ENCODE measurements around the gene AQR. TPM values are rescaled to one million over a fixed set of nuclear protein-coding genes. Genes with fewer than 3 reads are reported as not detected.
A peak's percentile ranks its signal among the peaks of the same experiment; 100 is the strongest.

Gene AQR
- total and polyA plus RNA-seq, 2 of the 4 experiments (the other 2 are of a cell fraction), result 17.9 to 29.6 TPM

DNA sequence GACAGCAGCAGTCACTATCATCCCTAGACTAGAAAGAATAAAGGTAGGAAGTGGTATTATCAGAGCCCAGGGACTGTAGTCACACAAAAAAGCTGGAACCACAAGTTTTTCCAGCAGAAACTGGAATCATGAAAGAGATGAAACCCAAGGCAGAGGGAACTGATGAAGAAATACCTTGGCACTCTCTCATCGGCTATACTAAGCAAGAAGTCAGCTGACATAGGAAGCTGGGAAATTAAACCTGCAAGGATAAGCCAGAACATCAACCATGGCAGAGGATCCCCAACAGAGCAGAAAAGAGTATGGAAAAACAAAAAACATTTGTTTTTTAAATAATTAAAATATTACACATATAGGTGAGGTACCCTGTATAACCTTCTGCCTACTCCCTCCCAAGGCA lies 86.5 kb downstream of the AQR start:
- H2BK120ac ChIP-seq (ENCODE audit: low read depth, low read length), result no peak overlapping the region
- H3K27ac ChIP-seq (ENCODE audit: insufficient read depth, low read length), result no peak overlapping the region
- TF ChIP-seq, protein P1, sequence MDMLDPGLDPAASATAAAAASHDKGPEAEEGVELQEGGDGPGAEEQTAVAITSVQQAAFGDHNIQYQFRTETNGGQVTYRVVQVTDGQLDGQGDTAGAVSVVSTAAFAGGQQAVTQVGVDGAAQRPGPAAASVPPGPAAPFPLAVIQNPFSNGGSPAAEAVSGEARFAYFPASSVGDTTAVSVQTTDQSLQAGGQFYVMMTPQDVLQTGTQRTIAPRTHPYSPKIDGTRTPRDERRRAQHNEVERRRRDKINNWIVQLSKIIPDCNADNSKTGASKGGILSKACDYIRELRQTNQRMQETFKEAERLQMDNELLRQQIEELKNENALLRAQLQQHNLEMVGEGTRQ (IDR thresholded peaks at IDR 0.05; ENCODE audit: low read depth, low read length), result no peak
- TF ChIP-seq SMC3 (IDR thresholded peaks at IDR 0.05; ENCODE audit: low read depth, low read length) (no peak), NFE2L2 (IDR thresholded peaks at IDR 0.05; ENCODE audit: low read depth, low read length) (no peak), BHLHE40 (IDR thresholded peaks at IDR 0.05; ENCODE audit: low read depth, low read length) (no peak), RAD21 (IDR thresholded peaks at IDR 0.05; ENCODE audit: low read length) (no peak), RCOR1 (IDR thresholded peaks at IDR 0.05; ENCODE audit: insufficient replicate concordance, low read length) (no peak), MAFK (IDR thresholded peaks at IDR 0.05; ENCODE audit: low read depth, low read length) (no peak), CHD1 (IDR thresholded peaks at IDR 0.05; ENCODE audit: low read depth, low read length) (no peak), CEBPB (IDR thresholded peaks at IDR 0.05; ENCODE audit: low read depth, low read length) (no peak), FOS (IDR thresholded peaks at IDR 0.05; ENCODE audit: low read depth, low read length) (no peak), RFX5 (IDR thresholded peaks at IDR 0.05; ENCODE audit: low read depth, low read length) (no peak)
- TF ChIP-seq, protein P2, sequence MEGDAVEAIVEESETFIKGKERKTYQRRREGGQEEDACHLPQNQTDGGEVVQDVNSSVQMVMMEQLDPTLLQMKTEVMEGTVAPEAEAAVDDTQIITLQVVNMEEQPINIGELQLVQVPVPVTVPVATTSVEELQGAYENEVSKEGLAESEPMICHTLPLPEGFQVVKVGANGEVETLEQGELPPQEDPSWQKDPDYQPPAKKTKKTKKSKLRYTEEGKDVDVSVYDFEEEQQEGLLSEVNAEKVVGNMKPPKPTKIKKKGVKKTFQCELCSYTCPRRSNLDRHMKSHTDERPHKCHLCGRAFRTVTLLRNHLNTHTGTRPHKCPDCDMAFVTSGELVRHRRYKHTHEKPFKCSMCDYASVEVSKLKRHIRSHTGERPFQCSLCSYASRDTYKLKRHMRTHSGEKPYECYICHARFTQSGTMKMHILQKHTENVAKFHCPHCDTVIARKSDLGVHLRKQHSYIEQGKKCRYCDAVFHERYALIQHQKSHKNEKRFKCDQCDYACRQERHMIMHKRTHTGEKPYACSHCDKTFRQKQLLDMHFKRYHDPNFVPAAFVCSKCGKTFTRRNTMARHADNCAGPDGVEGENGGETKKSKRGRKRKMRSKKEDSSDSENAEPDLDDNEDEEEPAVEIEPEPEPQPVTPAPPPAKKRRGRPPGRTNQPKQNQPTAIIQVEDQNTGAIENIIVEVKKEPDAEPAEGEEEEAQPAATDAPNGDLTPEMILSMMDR (conservative IDR thresholded peaks at IDR 0.05; ENCODE audit: low read depth, low read length), result no peak
- TF ChIP-seq, protein P3, sequence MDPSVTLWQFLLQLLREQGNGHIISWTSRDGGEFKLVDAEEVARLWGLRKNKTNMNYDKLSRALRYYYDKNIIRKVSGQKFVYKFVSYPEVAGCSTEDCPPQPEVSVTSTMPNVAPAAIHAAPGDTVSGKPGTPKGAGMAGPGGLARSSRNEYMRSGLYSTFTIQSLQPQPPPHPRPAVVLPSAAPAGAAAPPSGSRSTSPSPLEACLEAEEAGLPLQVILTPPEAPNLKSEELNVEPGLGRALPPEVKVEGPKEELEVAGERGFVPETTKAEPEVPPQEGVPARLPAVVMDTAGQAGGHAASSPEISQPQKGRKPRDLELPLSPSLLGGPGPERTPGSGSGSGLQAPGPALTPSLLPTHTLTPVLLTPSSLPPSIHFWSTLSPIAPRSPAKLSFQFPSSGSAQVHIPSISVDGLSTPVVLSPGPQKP (IDR thresholded peaks at IDR 0.05; ENCODE audit: borderline replicate concordance, low read depth, low read length), result no peak
- no peak overlapping the region for H2BK20ac ChIP-seq (ENCODE audit: low read depth, low read length)
- peaks cover 2% of the 10 kb centered on the region for H3K4me1 ChIP-seq (ENCODE audit: control insufficient read depth, insufficient read depth, low read length)
- intact Hi-C loops (cut with micrococcal nuclease), result no loop called here
- H4K20me1 ChIP-seq (ENCODE audit: insufficient read depth, low read length), result no peaks in the 10 kb centered on the region
- ATAC-seq (ENCODE audit: low read depth) (no peak), DNase-seq (peak; percentile 28)
- H3K36me3 ChIP-seq (ENCODE audit: control insufficient read depth, insufficient read depth, low read length), result peaks cover 10% of the 10 kb centered on the region
- H3K9me1 ChIP-seq (ENCODE audit: insufficient read depth, low read length), result no peaks in the 10 kb centered on the region
- no peak overlapping the region for H3K4ac ChIP-seq (ENCODE audit: low read depth, low read length)
- no peak overlapping the region for H2BK15ac ChIP-seq (ENCODE audit: low read depth, low read length)
- H3K18ac ChIP-seq (ENCODE audit: low read depth, low read length), result no peak overlapping the region
- H2BK5ac ChIP-seq (ENCODE audit: low read depth, low read length, poor library complexity, severe bottlenecking), result no peak overlapping the region
- no peak overlapping the region for H3K4me3 ChIP-seq (ENCODE audit: insufficient read depth, low read depth, low read length)
- no peak overlapping the region for H3K56ac ChIP-seq (ENCODE audit: extremely low read depth, insufficient read depth, low read length)
- BruUV-seq (replicated peaks), result no TSS peak
- ChIA-PET CTCF (interaction anchor here (0.6 kb wide), 1 partner anchor 118 kb away, joined by 4 read pairs; no protein-coding TSS in a partner anchor), POLR2A (ENCODE audit: unreplicated experiment) (no interaction called here)
- H2AFZ ChIP-seq (replicated peaks; ENCODE audit: low read length, poor library complexity), result no peak overlapping the region
- no peak overlapping the region for H3K14ac ChIP-seq (replicated peaks; ENCODE audit: low read depth, low read length)
- in situ Hi-C loops (cut with MboI; ENCODE audit: low sequenced_read_pairs), result no loop called here
- H4K91ac ChIP-seq (ENCODE audit: insufficient read depth, low read depth, low read length), result no peak overlapping the region
- H2AK5ac ChIP-seq (ENCODE audit: low read depth, low read length), result no peak overlapping the region
- WGBS, 2 experiments (ENCODE audit: extremely low coverage in 2 of 2, insufficient read length in 1 of 2), result no CpG with 5 or more reads among the region's 1 CpG
- peaks cover 0 to 4% of the 10 kb centered on the region in 2 experiments; a peak in 1 of 4 replicates for H3K79me1 ChIP-seq (ENCODE audit: low read depth in 1 of 2, low read length in 2 of 2)
- no peak overlapping the region for H4K8ac ChIP-seq (ENCODE audit: low read depth in 2 of 2, low read length in 2 of 2)
- dilution Hi-C loops (cut with HindIII; ENCODE audit: low sequenced_read_pairs, unreplicated experiment), result no loop called here
- H2AK9ac ChIP-seq (replicated peaks; ENCODE audit: low read depth, low read length, poor library complexity), result no peak overlapping the region
- no peaks in the 10 kb centered on the region for H3K27me3 ChIP-seq (ENCODE audit: control insufficient read depth, insufficient read depth, low read length)
- H3K23ac ChIP-seq (ENCODE audit: low read depth, low read length), result no peak overlapping the region
- H3K4me2 ChIP-seq (ENCODE audit: low read depth, low read length), result no peak overlapping the region
- H3K9ac ChIP-seq (ENCODE audit: low read depth, low read length), result no peak overlapping the region
- no peaks in the 10 kb centered on the region for H3K9me3 ChIP-seq (ENCODE audit: control insufficient read depth, insufficient read depth, low read length)
- H4K5ac ChIP-seq (ENCODE audit: low read depth, low read length), result no peak overlapping the region

Measured in IMR-90 (cell line).